GM12878 (cell line): ENCODE measurements around the gene SLC35F3. TPM values are rescaled to one million over a fixed set of nuclear protein-coding genes. Genes with fewer than 3 reads are reported as not detected.

Experiments
- ATAC-seq: fragments of 200-7000 bp; cut with Tn5 transposase; 3 replicates; pipeline ENCODE4 v1.9.1; 2020; ENCODE audit warnings: mild to moderate bottlenecking, moderate library complexity
- BruUV-seq: library from RNA; stranded (reverse); fragments of 400-500 nt; replicated peaks from 2 replicates; lab custom pipeline; 2021; lab: Mats Ljungman, UMichigan
- CTCF ChIA-PET: fragments of 300-600 bp; sonication (Branson Sonifier 250); formaldehyde crosslinking; extraction: SDS; loops from one replicate; lab custom pipeline; 2021; ENCODE audit warnings: inconsistent platforms; lab: Yijun Ruan, JAX
- POLR2A ChIA-PET: fragments of 350-600 bp; formaldehyde crosslinking; extraction: SDS; loops from one replicate; lab custom pipeline; 2021; ENCODE audit warnings: inconsistent platforms; lab: Charles Lee
- RAD21 ChIA-PET: fragments of 300-600 bp; sonication (Branson Sonifier 250); formaldehyde crosslinking; loops from one replicate; lab custom pipeline; 2023; ENCODE audit warnings: antibody characterized with exemption; ENCODE audit not compliant: unreplicated experiment; lab: Charles Lee
- SMC1A ChIA-PET: fragments of 300-600 bp; sonication (Branson Sonifier 250); formaldehyde crosslinking; loops from one replicate; lab custom pipeline; 2023; ENCODE audit not compliant: unreplicated experiment, uncharacterized antibody; lab: Charles Lee
- DNase-seq: peaks from one replicate; pipeline ENCODE4 v3.0.0-alpha.2; 2011; ENCODE audit warnings: low read depth, low spot score
- FAIRE-seq: peaks from 3 replicates; lab custom pipeline; 2011; peaks lifted over from hg19 to GRCh38; lab: Jason Lieb, UNC
- H2AFZ ChIP-seq: 2 replicates; pipeline ENCODE4 v1.6.0; 2011; ENCODE audit warnings: low read depth, low read length, control low read depth; ENCODE audit not compliant: control insufficient read depth
- H3K27ac ChIP-seq: 2 replicates; pipeline ENCODE4 v1.5.1; 2011; ENCODE audit warnings: control low read depth; ENCODE audit not compliant: control insufficient read depth, insufficient read depth
- H3K27me3 ChIP-seq, 2 experiments: replicated peaks in 1 of 2; 2 replicates each; pipeline versions ENCODE4 v1.6.0 to v1.6.1; 2011; ENCODE audit warnings: low read length in 1 of 2; ENCODE audit not compliant: control insufficient read depth in 2 of 2, insufficient read depth in 2 of 2
- H3K36me3 ChIP-seq, 2 experiments: 2 replicates each; pipeline ENCODE4 v1.5.1; 2011; ENCODE audit warnings: low read length in 1 of 2; ENCODE audit not compliant: control insufficient read depth in 2 of 2, insufficient read depth in 2 of 2
- H3K4me1 ChIP-seq: 2 replicates; pipeline ENCODE4 v1.6.1; 2011; ENCODE audit warnings: mild to moderate bottlenecking, low read length, moderate library complexity, mixed read lengths; ENCODE audit not compliant: control insufficient read depth, insufficient read depth
- H3K4me2 ChIP-seq: 2 replicates; pipeline ENCODE4 v1.6.0; 2011; ENCODE audit warnings: control low read depth; ENCODE audit not compliant: control insufficient read depth, insufficient read depth
- H3K4me3 ChIP-seq: fragments of 200-600 bp; sonication (generic); 2 replicates; pipeline ENCODE4 v1.5.1; 2016
- H3K79me2 ChIP-seq: 2 replicates; pipeline ENCODE4 v1.6.0; 2011; ENCODE audit warnings: low read length; ENCODE audit not compliant: control insufficient read depth, insufficient read depth
- H3K9ac ChIP-seq: 2 replicates; pipeline ENCODE4 v1.8.0; 2011; ENCODE audit warnings: low read length, control low read depth, mixed read lengths; ENCODE audit not compliant: control insufficient read depth, insufficient read depth
- H3K9me3 ChIP-seq: replicated peaks from 3 replicates; pipeline ENCODE4 v1.5.1; 2011; ENCODE audit warnings: mild to moderate bottlenecking, low read length; ENCODE audit not compliant: control insufficient read depth, insufficient read depth
- H4K20me1 ChIP-seq: 2 replicates; pipeline ENCODE4 v1.6.0; 2011; ENCODE audit not compliant: control insufficient read depth, insufficient read depth
- BCL3 ChIP-seq: IDR thresholded peaks from 2 replicates; pipeline ENCODE4 v1.6.1; 2011; ENCODE audit warnings: borderline replicate concordance, low read depth, mild to moderate bottlenecking, moderate library complexity, low read length; ENCODE audit not compliant: insufficient read depth, poor library complexity, severe bottlenecking
- FOXM1 ChIP-seq: IDR thresholded peaks from 2 replicates; pipeline ENCODE4 v1.6.1; 2012; ENCODE audit warnings: low read depth, mild to moderate bottlenecking, inconsistent platforms, low read length, moderate library complexity
- MEF2A ChIP-seq: IDR thresholded peaks from 2 replicates; pipeline ENCODE4 v1.6.1; 2011; ENCODE audit warnings: low read depth, mild to moderate bottlenecking, low read length, moderate library complexity; ENCODE audit not compliant: insufficient read depth
- RBBP5 ChIP-seq: fragments of 200-600 bp; sonication (generic); conservative IDR thresholded peaks from 2 replicates; pipeline ENCODE4 v1.6.1; 2016
- SP1 ChIP-seq: IDR thresholded peaks from one replicate; pipeline ENCODE4 v1.6.1; 2011; ENCODE audit warnings: low read depth, low read length
- TCF12 ChIP-seq: IDR thresholded peaks from 2 replicates; pipeline ENCODE4 v1.6.1; 2011; ENCODE audit warnings: low read depth, mild to moderate bottlenecking, low read length
- ZBTB40 ChIP-seq: fragments of 450-650 bp; IDR thresholded peaks from 2 replicates; pipeline ENCODE4 v1.6.1; 2016; ENCODE audit warnings: mild to moderate bottlenecking, moderate library complexity, borderline replicate concordance
- WGBS: methylation state at CpG from one replicate; pipeline ENCODE4 v1.1.6; 2016; ENCODE audit warnings: low lambda C conversion rate; ENCODE audit not compliant: insufficient replicate concordance, insufficient coverage; ENCODE audit errors: missing lambda C conversion rate; 5-methylcytosine and 5-hydroxymethylcytosine counted together
- in situ Hi-C: fragments of 300-500 bp; cut with MboI; formaldehyde crosslinking; loops from 9 replicates; pipeline ENCODE4 v1.14.3; 2018; ENCODE audit warnings: mixed read lengths
- intact Hi-C: fragments of 100-400 bp; cut with micrococcal nuclease; formaldehyde crosslinking; loops from one replicate; pipeline ENCODE4 v1.14.2; 2022; ENCODE audit not compliant: unreplicated experiment
- polyA plus RNA-seq, 11 experiments: library from polyadenylated mRNA; depleted of rRNA in 4 of 11; unstranded in 6 of 11; stranded (reverse) in 5 of 11; fragments of >200 nt; fragmentation: Nextera tagmentation in 4 of 11; fragmentation: Illumina TruSeq in 1 of 11; extraction: Ambion mirVana in 4 of 11; extraction: Trizol in 1 of 11; gene quantifications; 1 replicate in 1 of 11; 2 replicates in 10 of 11; pipeline versions ENCODE4 v1.2.1 to v1.2.3, GENCODE V29; 2011 to 2016; ENCODE audit warnings: inconsistent platforms in 2 of 11, missing spikeins in 2 of 11, low read depth in 1 of 11
- total RNA-seq, 4 experiments: library from RNA; depleted of rRNA in 3 of 4; stranded (reverse); fragments of >200 nt in 3 of 4; fragmentation: Illumina TruSeq in 1 of 4; extraction: Trizol in 1 of 4; gene quantifications; 2 replicates each; pipeline versions ENCODE4 v1.2.1 to v1.2.3, GENCODE V29; 2013 to 2021

Gene SLC35F3
- total and polyA plus RNA-seq, 10 of the 15 experiments (the other 5 are each of a cell fraction or from before 2014, with no cell fraction given), result 1.0 to 8.6 (median 5.7) TPM

- BruUV-seq, result no TSS peak
- no peak overlapping the region for H3K27ac ChIP-seq
- WGBS, result 18% methylated on average over 5 of the region's 5 CpGs
- no peaks in the 10 kb centered on the region for H3K36me3 ChIP-seq
- no peak overlapping the region for H3K9ac ChIP-seq
- DNase-seq (no peak), FAIRE-seq (no peak), ATAC-seq (no peak)
- TF ChIP-seq FOXM1, result no peak
- TF ChIP-seq ZBTB40, result no peak
- no peak for TF ChIP-seq TCF12
- no peak for TF ChIP-seq RBBP5
- no peak for TF ChIP-seq MEF2A
- TF ChIP-seq BCL3, result peak; percentile 23
- TF ChIP-seq SP1, result no peak
- peaks cover 5% of the 10 kb centered on the region for H3K4me1 ChIP-seq
- H3K79me2 ChIP-seq, result no peaks in the 10 kb centered on the region
- SMC1A ChIA-PET, result no interaction called here
- CTCF ChIA-PET, result interaction anchor here (0.6 to 2.2 kb wide), 4 partner anchors 9 to 196 kb away, joined by 3 to 15 read pairs (median 6); no protein-coding TSS in a partner anchor
- H4K20me1 ChIP-seq, result no peaks in the 10 kb centered on the region
- in situ Hi-C loops (loop anchor here (25.0 kb wide), 1 partner anchor 108 kb away; no protein-coding TSS in a partner anchor), intact Hi-C loops (no loop called here)
- no peak overlapping the region for H2AFZ ChIP-seq
- H3K4me3 ChIP-seq, result no peak overlapping the region
- POLR2A ChIA-PET, result no interaction called here
- H3K27me3 ChIP-seq, result no peaks in the 10 kb centered on the region
- RAD21 ChIA-PET, result no interaction called here
- no peak overlapping the region for H3K4me2 ChIP-seq
- H3K9me3 ChIP-seq, result no peaks in the 10 kb centered on the region
Measured at GRCh38 chr1:234320069-234320468, 415.6 kb downstream of the SLC35F3 start.
